Tibial nerve (tissue), 4 donors: ENCODE data around the gene VEGFA. TPM values are rescaled to one million over a fixed set of nuclear protein-coding genes. Genes with fewer than 3 reads are reported as not detected.

ENCODE experiments used
- DNase-seq, 2 donors: peaks; one replicate each; pipeline ENCODE4 v3.0.0-alpha.2; 2019; ENCODE audit warnings: low spot score in 2 of 2
- H3K27ac ChIP-seq, 4 donors: fragments of 200-600 bp; sonication (generic) in 3 of 4; one replicate each; pipeline ENCODE4 v1.5.1; 2017 to 2019; ENCODE audit warnings: mild to moderate bottlenecking in 1 of 4
- H3K27me3 ChIP-seq, 2 donors: fragments of 200-600 bp; sonication (generic) in 1 of 2; one replicate each; pipeline versions ENCODE4 v1.5.1 to v1.6.0; 2017 to 2019
- H3K36me3 ChIP-seq, 3 donors: fragments of 200-600 bp; sonication (generic); one replicate each; pipeline ENCODE4 v1.5.1; 2018 to 2019
- H3K4me1 ChIP-seq, 4 donors: fragments of 200-600 bp; sonication (generic) in 3 of 4; one replicate each; pipeline ENCODE4 v1.5.1; 2017 to 2019
- H3K4me3 ChIP-seq, 4 donors: fragments of 200-600 bp; sonication (generic) in 3 of 4; one replicate each; pipeline ENCODE4 v1.5.1; 2017 to 2019; ENCODE audit warnings: mild to moderate bottlenecking in 1 of 4, moderate library complexity in 1 of 4
- H3K9me3 ChIP-seq, 4 donors: fragments of 200-600 bp; sonication (generic) in 3 of 4; one replicate each; pipeline ENCODE4 v1.5.1; 2017 to 2019
- EP300 ChIP-seq, 2 donors: sonication (generic); formaldehyde crosslinking; IDR thresholded peaks; one replicate each; pipeline ENCODE4 v1.6.1; 2017; ENCODE audit warnings: antibody characterized with exemption in 2 of 2, mild to moderate bottlenecking in 1 of 2
- POLR2A ChIP-seq, 2 donors: fragments of 450-650 bp; IDR thresholded peaks; one replicate each; pipeline ENCODE4 v1.6.1; 2017; ENCODE audit warnings: antibody characterized with exemption in 2 of 2, mild to moderate bottlenecking in 2 of 2, moderate library complexity in 2 of 2
- WGBS, 2 donors: methylation state at CpG; one replicate each; pipeline ENCODE4 v1.1.5; 2018; 5-methylcytosine and 5-hydroxymethylcytosine counted together
- total RNA-seq, 4 donors: library from RNA; depleted of rRNA; stranded (reverse); fragments of >200 nt; gene quantifications; one replicate each; pipeline ENCODE4 v1.1.0, GENCODE V29; 2016
- TF ChIP-seq, protein P1 (sequence below), 5 experiments: fragments of 200-600 bp in 3 of 5; fragments of 450-650 bp in 2 of 5; sonication (generic) in 3 of 5; IDR thresholded peaks; one replicate each; pipeline ENCODE4 v1.5.1; 2016 to 2019; ENCODE audit warnings: antibody characterized with exemption in 5 of 5, mild to moderate bottlenecking in 3 of 5, moderate library complexity in 2 of 5

VEGFA gene
- total RNA-seq, 4 donors from 2014 or later: 175 to 220 (median 177) TPM

DNA sequence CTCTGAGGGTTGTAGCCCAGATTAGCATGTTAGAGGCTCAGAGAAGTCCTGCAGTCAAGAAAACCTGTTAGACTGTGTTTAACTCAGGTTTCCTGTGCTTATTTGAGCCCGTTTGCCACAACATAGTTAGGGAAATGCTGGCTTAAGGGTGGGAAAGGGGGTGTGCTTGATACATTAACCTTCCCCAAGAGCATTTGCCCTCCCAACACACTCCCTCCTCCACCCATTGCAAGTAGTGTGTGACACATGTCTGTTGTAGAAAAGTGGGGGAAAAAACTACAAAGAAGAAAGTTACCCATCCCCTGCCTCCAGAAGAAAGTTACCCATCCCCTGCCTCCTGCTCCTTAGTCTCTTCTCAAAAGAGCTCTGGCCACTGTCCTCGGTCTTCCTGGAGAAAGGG is 45.7 kb upstream of the VEGFA start:
- H3K4me3 ChIP-seq: no peak overlapping the region
- no peak for DNase-seq
- no peaks in the 10 kb centered on the region for H3K36me3 ChIP-seq
- peaks cover 0 to 37% (median 13%) of the 10 kb centered on the region in 4 donors for H3K4me1 ChIP-seq
- TF ChIP-seq, protein P1, sequence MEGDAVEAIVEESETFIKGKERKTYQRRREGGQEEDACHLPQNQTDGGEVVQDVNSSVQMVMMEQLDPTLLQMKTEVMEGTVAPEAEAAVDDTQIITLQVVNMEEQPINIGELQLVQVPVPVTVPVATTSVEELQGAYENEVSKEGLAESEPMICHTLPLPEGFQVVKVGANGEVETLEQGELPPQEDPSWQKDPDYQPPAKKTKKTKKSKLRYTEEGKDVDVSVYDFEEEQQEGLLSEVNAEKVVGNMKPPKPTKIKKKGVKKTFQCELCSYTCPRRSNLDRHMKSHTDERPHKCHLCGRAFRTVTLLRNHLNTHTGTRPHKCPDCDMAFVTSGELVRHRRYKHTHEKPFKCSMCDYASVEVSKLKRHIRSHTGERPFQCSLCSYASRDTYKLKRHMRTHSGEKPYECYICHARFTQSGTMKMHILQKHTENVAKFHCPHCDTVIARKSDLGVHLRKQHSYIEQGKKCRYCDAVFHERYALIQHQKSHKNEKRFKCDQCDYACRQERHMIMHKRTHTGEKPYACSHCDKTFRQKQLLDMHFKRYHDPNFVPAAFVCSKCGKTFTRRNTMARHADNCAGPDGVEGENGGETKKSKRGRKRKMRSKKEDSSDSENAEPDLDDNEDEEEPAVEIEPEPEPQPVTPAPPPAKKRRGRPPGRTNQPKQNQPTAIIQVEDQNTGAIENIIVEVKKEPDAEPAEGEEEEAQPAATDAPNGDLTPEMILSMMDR (IDR thresholded peaks at IDR 0.05): no peak
- no peak for TF ChIP-seq EP300 (IDR thresholded peaks at IDR 0.05)
- no peak for TF ChIP-seq POLR2A (IDR thresholded peaks at IDR 0.05)
- H3K27ac ChIP-seq: peak overlapping the region in 2 of 4 donors; percentile 74 to 84
- no peaks in the 10 kb centered on the region for H3K27me3 ChIP-seq
- 54 to 68% methylated on average over 2 of the region's 2 CpGs for WGBS, 2 donors
- no peaks in the 10 kb centered on the region for H3K9me3 ChIP-seq

DNA sequence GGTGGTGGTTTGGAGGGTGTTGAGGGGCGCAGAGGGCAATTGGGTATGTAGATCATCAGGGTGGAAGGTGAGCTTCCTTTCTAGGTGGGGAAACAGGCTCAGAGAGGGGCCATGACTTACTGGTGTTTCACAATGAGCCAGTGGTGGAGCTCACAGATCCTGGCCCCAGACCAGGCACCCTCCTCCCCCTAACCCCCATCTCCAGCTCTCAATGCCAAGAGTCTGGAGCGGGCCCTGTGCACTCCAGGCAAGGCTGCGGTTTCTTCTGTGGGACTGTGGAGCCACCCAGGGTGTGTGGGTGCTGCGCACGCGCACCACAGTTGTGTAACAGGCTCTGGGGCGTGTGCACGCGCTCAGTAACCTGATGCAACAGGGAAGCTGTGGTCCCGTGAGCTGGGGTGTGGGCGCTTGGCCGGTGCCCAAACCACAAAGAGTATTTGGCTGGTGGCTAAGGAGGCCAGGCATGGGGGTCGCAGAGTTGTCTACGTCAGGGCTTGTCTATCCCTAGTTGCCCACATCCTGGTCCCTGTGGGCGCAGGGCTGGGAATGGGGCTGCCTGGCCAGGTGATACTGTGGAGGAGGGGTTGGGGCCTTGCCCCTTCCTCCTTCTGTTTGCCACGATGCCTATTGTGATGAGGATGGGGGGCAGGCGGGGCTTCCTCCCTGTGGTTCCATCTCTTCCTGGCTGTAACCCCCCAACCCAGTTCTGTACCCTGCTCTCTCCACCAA is 44.9 kb upstream of the VEGFA start:
- H3K9me3 ChIP-seq: peaks cover 0 to 7% (median 0%) of the 10 kb centered on the region in 4 donors
- no peaks in the 10 kb centered on the region for H3K27me3 ChIP-seq
- H3K4me3 ChIP-seq: no peak overlapping the region
- H3K4me1 ChIP-seq: peaks cover 0 to 35% (median 13%) of the 10 kb centered on the region in 4 donors
- H3K36me3 ChIP-seq: no peaks in the 10 kb centered on the region
- H3K27ac ChIP-seq: peak overlapping the region in 3 of 4 donors; percentile 52 to 84 (median 75)
- peak; percentile 33 to 57 for TF ChIP-seq POLR2A (IDR thresholded peaks at IDR 0.05)
- TF ChIP-seq, protein P1 (IDR thresholded peaks at IDR 0.05): peak in 1 of 5 experiments; percentile 29
- peak; percentile 94 to 97 for TF ChIP-seq EP300 (IDR thresholded peaks at IDR 0.05)
- DNase-seq: peak; percentile 83 to 90
- 50 to 62% methylated on average over 14 to 17 of the region's 17 CpGs for WGBS, 2 donors

DNA sequence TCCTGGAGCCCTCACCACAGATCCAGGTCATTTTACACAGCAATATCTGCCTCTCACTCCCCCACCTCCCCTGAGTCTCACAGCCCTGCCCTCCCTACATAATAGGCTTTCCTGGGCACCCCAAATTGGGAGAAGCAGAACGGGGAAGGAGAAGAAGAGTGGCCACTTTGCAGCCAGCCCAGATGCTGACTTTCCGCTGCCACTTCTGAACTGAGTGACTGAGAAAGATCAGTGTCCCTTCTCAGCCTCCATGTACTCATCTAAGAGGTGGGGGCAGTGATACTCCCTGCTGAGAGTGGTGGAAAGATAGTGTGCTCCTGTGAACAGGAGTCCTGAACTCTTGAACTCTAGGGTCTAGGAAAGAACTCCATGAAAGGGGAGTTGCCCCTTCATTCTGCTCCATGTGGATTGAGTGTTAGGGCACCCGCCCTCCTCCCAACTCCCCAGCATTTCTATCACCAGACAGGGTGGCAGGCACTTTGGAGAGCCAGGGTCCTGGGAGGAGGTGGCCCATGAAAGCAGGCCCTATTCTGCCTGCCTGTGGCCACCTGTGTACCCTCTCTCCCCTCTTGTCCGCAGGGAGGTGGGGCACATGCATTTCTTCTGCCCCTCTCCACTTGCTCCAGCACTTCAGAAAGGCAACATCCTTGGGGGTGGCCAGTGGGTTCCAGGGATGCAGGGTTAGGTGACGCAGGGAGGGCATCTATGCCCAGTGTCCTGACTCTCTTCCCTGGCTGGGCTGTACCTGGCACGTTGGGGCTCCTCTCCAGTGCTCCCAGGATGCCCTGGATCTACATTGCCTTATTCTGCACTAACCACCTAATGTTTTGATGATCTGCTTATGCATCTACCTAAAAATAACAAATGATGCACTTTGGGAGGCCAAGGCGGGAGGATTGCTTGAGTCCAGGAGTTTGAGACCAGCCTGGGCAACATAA is 44.1 kb upstream of the VEGFA start:
- peaks cover 0 to 15% (median 4%) of the 10 kb centered on the region in 4 donors for H3K9me3 ChIP-seq
- WGBS, 2 donors: 81 to 85% methylated on average over 7 of the region's 7 CpGs
- H3K27me3 ChIP-seq: no peaks in the 10 kb centered on the region
- no peak overlapping the region for H3K4me3 ChIP-seq
- H3K4me1 ChIP-seq: peaks cover 0 to 35% (median 13%) of the 10 kb centered on the region in 4 donors
- no peak for TF ChIP-seq POLR2A (IDR thresholded peaks at IDR 0.05)
- no peak for TF ChIP-seq EP300 (IDR thresholded peaks at IDR 0.05)
- TF ChIP-seq, protein P1 (IDR thresholded peaks at IDR 0.05): no peak
- no peaks in the 10 kb centered on the region for H3K36me3 ChIP-seq
- peak overlapping the region in 3 of 4 donors; percentile 52 to 84 (median 75) for H3K27ac ChIP-seq
- no peak for DNase-seq

DNA sequence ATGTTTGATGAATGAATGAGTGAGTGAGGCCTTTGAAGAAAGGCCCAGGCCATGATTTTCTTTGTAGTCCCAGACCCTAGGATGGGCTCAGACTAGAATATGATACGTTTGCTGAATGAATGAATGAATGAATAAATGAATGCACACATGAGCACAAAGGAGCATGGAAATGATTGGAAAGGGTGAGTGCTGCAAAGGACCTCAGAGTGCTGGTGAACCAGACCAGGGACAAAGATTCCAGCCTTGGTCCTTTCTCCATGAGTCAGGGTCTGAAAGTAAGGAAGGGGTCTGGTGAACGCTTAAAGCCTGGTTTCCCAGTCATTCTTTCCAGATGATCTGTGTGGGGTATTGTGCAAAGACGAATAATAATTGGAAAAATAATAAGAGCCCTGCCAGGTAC is 42.4 kb upstream of the VEGFA start:
- H3K27ac ChIP-seq: no peak overlapping the region
- WGBS, 2 donors: 73 to 81% methylated on average over 3 of the region's 3 CpGs
- H3K27me3 ChIP-seq: no peaks in the 10 kb centered on the region
- DNase-seq: no peak
- H3K36me3 ChIP-seq: no peaks in the 10 kb centered on the region
- no peak overlapping the region for H3K4me3 ChIP-seq
- peaks cover 0 to 31% (median 13%) of the 10 kb centered on the region in 4 donors for H3K4me1 ChIP-seq
- TF ChIP-seq POLR2A (IDR thresholded peaks at IDR 0.05) (no peak), EP300 (IDR thresholded peaks at IDR 0.05) (no peak)
- TF ChIP-seq, protein P1 (IDR thresholded peaks at IDR 0.05): no peak
- H3K9me3 ChIP-seq: peaks cover 0 to 23% (median 8%) of the 10 kb centered on the region in 4 donors
